ENCODE results near the gene ABHD17A.
"Not testable (repeated sequence)": the region's sequence is repeated elsewhere in the genome, so short reads cannot be mapped to it uniquely, and the experiment has no call there.

The ABHD17A gene

GRCh38 chr19:1911098-1911497, 25.8 kb upstream of the ABHD17A start:
- no peak overlapping the region for H3K4me3 ChIP-seq (ENCODE audit: low read depth, low read length)

GRCh38 chr19:1910177-1910576, 24.9 kb upstream of the ABHD17A start:
- no peak overlapping the region for H3K4me3 ChIP-seq (ENCODE audit: low read depth, low read length)

DNA sequence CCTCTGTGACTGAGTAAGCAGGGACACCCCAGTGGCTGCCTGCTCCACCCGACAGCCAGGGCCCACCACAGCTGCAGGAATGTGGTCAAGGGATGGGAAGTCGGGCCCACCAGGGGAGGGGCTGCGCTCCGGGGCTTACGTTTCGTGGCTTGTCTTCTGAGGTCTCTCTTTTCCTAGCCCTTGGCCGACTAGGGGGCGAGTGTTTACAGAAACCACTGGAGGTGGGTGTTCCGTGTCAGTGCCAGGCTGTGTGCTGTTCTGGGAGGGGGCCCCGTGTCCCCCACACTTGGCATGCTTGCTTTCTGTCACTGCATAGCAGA, 24.4 kb upstream of the ABHD17A start:
- no peak overlapping the region for H3K4me3 ChIP-seq (ENCODE audit: low read depth, low read length)

DNA sequence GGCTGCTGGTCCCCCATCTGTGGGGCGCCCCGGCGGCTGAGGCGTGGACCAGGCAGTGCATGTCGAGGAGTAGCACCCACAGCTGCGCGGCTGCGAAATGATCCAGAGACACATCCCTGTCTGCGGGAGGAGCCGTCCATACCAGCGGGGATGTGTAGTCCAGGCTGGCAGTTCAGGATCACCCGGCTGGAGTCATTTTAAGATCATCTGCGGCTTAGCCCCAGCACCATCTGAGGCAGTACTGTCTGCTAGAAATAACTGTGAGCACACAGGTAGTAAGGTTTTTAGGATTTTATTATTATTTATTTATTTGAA, 23.0 kb upstream of the ABHD17A start:
- H3K4me3 ChIP-seq (ENCODE audit: low read depth, low read length) = no peak overlapping the region

DNA sequence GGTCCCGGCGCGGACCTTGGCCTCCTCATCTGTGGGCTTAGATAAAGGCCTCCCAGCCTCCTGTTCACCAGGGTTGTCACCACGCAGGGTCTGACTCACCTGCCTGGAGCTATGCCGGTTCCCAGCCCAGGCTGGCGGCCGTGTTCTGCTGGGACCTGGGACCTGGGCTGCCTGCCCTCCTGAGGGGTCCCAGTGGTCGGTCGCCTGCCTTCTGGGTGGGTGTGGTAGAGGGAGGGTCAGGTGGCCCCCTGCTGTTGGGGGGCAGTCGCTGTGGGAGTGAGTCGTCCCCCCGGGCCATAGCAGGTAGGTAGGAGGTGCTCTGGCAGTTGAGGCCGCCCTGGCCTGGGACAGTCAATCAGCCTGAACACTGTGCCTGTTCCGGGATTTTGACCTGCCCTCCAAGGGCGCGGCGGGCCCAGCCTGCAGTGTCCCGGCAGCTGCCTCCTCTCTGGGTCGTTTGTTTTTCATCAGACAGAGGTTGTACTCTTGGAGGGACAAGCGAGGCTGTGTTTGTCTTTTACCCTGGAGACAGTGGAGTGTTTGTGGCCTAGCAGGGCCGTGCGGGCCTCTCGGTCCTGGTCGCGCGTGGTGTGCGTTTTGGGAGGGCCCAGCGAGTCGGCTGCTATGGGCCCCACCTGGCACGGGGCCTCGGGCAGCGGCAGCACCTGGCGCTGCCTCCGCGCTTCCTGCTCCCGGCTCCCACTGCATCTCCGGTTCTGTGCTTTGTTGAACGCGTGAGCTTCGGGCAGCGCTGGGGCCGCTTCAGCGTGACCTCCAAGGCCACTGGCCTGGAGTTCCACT, 22.5 kb upstream of the ABHD17A start:
- H3K4me3 ChIP-seq (ENCODE audit: low read depth, low read length) = no peak overlapping the region

GRCh38 chr19:1906985-1907562, 21.8 kb upstream of the ABHD17A start:
- no peak overlapping the region for H3K4me3 ChIP-seq (ENCODE audit: low read depth, low read length)

GRCh38 chr19:1905863-1906375, 20.6 kb upstream of the ABHD17A start:
- H3K4me3 ChIP-seq (ENCODE audit: low read depth, low read length) = peak overlapping the region; percentile 40

DNA sequence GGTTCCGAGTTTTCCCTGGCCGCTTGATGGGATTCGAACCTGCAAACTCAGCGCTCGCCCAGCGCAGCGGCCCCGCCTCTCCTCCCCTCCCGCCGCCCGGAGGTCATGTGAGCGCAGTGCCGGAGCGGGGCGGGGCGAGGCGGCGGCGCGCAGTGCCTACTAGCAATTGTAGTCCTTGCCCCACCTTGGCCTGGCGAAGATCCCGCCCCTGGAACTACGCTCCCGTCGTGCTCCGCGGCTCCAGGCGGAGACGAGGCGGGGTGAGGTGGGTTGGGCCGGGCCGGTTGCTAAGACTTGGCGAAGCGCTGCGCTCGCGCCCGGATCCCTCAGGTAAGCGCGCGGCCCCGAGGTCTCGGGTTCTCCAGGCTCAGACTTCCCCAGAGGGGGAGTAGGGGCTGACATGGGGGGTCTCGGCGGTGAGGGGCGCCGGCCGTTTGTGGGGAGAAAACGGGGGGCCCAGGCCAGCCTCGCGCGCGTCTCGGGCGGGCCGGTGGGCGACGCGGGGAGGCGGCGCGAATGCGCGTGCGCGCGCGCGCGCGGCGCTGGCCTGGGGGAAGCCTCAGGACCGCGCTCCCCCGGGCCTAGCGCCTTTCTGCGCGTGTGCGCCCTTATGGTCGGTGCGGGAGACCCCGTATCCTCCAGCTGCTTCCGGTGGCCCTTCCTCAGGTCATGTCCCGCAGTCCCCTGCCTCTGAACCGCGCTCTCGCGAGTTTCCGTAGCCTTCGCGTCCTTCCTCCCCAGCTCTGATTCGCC, 20.0 kb upstream of the ABHD17A start, which contains the start of the genes ADAT3 and SCAMP4:
Gene ADAT3, plus strand, starts transcription at position 290 of the 753 bp plus-strand sequence. CDS start 6,649 bp downstream, outside the sequence.
Gene SCAMP4, plus strand, starts transcription at position 290 of the 753 bp plus-strand sequence. CDS start 9,621 bp downstream, outside the sequence.
- peak within 1 kb of the TSS; percentile 40 for H3K4me3 ChIP-seq (ENCODE audit: low read depth, low read length)

GRCh38 chr19:1904860-1905109, 19.5 kb upstream of the ABHD17A start:
- H3K4me3 ChIP-seq (ENCODE audit: low read depth, low read length) = peak overlapping the region; percentile 18

GRCh38 chr19:1902923-1903322, 17.6 kb upstream of the ABHD17A start:
- H3K4me3 ChIP-seq (ENCODE audit: low read depth, low read length) = no peak overlapping the region

DNA sequence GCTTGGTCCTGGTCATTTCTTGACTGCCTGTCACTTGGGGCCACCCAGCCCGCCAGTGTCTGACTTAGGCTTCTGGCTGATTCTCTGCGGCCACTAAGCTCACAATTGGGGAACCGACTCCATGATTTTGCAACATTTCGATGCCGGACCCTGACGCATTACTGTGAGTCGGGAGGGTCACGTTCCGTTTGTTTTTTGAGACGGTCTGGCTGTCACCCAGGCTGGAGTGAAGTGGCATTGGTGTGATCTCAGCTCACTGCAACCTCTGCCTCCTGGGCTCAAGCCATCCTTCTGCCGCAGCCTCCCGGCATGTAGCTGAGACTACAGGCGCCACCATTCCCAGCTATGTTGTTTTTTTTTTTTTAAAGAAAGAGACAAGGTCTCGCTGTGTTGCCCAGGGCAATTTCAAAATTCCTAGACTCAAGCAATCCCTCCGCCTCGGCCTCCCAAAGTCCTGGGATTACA, 16.7 kb upstream of the ABHD17A start:
- H3K4me3 ChIP-seq (ENCODE audit: low read depth, low read length) = no peak overlapping the region

- H3K4me3 ChIP-seq (ENCODE audit: low read depth, low read length) = no peak overlapping the region
These were observed 11.2 kb upstream of the ABHD17A start for GRCh38 chr19:1896508-1896907.

DNA sequence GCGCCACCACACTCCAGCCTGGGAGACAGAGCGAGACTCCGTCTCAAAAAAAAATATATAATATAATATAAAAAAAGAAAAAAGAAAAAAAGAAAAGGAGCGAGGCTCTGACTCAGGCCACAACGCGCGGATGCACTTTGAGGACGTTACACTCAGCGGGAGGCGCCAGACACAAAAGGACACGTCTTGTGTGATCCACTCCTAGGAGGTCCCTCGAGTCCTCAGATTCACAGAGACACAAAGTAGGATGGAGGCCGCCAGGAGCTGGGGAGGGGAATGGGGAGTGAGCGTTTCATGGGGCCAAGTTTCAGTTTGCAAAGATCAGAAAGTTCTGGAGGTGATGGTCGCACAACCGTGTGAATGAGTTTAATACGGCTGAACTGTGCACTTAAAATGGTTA, 8.5 kb upstream of the ABHD17A start:
- no peak overlapping the region for H3K4me3 ChIP-seq (ENCODE audit: low read depth, low read length)

DNA sequence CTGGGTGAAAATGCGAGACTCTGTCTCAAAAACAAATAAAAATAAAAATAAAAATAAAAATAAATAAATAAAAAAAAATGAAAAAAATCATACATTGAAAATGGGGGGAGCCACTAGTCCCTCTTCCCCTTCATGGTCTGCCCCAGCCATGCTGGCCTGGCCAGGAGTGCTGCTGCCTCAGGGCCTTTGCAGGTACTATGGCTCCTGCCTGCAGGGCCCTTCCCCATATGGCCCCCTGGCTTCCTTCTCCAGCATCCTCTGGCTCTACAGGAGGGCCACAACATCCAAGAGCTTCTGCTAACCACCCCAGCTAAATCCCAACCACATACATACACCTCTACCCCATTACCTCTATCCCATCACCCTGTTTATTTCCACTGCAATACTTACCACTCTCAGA, 4.6 kb upstream of the ABHD17A start:
- H3K4me3 ChIP-seq (ENCODE audit: low read depth, low read length) = no peak overlapping the region

GRCh38 chr19:1888385-1888784, 3.1 kb upstream of the ABHD17A start:
- H3K4me3 ChIP-seq (ENCODE audit: low read depth, low read length) = no peak overlapping the region

DNA sequence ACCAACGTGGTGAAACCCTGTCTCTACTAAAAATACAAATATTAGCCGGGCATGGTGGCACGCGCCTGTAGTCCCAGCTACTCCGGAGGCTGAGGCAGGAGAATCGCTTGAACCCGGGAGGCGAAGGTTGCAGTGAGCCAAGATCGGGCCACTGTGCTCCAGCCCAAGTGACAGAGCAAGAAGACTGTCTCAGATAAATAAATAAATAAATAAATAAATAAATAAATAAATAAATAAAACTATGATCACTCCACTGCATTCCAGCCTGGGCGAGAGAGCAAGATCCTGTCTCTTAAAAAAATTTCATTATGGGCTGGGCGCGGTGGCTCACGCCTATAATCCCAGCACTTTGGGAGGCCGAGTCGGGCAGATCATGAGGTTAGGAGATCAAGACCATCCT, 1.1 kb upstream of the ABHD17A start:
- not testable (repeated sequence) for H3K4me3 ChIP-seq (ENCODE audit: low read depth, low read length)

DNA sequence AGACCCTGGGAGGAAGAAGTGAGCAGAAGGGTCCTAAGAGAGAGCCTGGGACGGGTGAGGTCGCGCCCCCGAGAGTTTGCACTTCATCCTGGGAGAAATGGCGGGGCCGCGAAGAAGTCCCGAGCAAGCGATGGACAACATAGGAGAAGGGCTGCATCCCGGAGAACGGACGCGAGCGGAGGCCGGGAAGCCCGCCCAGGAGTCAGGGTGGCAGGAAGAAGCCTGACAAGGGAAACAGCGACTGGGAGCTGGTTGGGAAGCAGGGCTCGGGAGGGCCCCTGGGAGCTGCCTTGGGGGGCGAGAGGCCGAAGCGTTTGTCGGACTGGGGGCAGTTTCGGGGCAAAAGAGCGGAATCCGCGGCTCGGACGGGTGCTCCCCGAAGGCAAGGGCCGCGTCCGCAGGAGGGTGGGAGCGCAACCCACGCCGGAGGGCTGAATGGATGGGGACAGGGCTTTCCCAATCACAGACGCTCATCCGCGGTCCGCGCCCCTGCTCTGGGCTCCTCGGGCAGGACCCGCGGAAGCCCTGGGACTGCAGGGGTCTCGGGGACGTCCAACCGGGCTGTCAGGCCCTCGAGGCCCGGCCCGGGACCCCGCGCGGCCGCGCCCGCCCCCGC, 469 bp downstream of the ABHD17A start:
- peak overlapping the region; percentile 85 for H3K4me3 ChIP-seq (ENCODE audit: low read depth, low read length)

DNA sequence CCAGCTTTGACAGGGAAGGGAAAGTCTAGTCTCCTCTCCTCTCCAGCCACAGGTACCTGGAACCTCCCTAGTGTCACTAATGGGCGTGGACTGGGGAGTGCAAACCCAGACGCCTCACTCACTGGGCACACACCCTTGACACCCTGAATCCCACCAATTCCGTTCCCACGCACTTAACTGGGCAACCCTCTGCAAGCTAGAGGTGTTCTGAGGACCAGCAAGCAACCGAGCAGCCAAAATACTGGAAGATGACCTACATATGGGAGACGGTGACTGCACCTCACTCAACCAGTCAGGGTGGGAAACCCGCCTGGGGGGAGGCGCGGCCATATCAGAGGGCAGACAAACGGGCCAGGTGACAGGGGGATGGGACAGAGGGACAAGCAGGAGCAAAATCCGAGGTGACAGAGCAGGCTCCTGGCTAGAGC, 991 bp downstream of the ABHD17A start:
- H3K4me3 ChIP-seq (ENCODE audit: low read depth, low read length) = peak overlapping the region; percentile 85

- no peak overlapping the region for H3K4me3 ChIP-seq (ENCODE audit: low read depth, low read length)
These were observed 1.5 kb downstream of the ABHD17A start for GRCh38 chr19:1883784-1884183.

DNA sequence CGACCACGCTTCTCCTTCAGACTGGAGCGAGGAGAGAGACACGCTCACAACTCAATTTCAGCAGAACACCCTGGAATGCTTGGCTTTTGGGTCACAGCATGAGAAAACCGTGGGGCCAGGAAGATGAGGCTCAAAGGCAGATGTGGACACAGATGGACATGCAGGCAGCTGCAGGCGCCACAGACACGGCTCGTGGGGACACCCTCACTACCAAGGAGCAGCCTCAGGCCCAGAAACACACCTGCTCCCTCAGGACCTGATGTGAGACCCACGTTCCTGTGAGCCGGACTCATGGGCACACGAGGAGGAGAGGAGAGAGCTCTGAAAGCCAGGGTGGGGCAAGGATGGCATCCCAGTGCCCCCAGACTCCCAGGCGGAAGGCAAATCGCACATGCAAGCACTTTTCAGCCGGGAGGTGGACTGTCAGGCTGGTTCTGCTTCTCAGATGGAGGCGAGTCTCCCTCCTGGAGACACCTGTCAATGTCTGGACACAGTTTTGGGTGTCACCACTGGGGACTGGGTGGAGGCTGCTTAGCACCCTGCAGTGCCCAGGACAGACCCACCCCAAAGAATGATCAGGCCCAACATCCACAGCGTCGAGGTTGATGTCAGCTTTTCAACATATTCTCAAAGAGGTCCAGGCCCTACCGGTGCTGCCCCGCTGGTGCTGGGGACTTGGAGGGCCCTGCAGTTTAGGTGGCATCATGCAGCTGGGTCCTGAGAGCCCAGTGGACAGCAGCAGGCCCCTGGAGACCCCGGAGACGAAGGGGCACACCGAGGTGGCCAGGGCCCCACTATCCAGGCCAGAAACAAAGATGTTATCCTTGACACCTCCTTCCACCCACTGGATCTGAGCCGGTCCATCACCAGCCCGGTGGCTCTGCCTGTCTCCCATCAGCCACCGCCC, 2.3 kb downstream of the ABHD17A start:
- H3K4me3 ChIP-seq (ENCODE audit: low read depth, low read length) = no peak overlapping the region
